MM.1S (cell line): ENCODE data around the gene PTPRN2.
"Not testable (repeated sequence)": the region's sequence is repeated elsewhere in the genome, so short reads cannot be mapped to it uniquely, and the experiment has no call there.

Experiments used
- DNase-seq: peaks from one replicate; pipeline ENCODE4 v3.0.0-alpha.2; 2015
- H2AFZ ChIP-seq: fragments of 300-600 bp; sonication (generic); 2 replicates; pipeline ENCODE4 v1.6.0; 2016; ENCODE audit warnings: antibody characterized with exemption, low read length
- H3F3A ChIP-seq: fragments of 300-600 bp; sonication (generic); 2 replicates; pipeline ENCODE4 v1.6.1; 2016; ENCODE audit warnings: mild to moderate bottlenecking, antibody characterized with exemption, low read length, moderate library complexity, mixed read lengths; ENCODE audit not compliant: insufficient read depth
- H3K27ac ChIP-seq: fragments of 300-600 bp; sonication (generic); 2 replicates; pipeline ENCODE4 v1.5.1; 2016; ENCODE audit warnings: mild to moderate bottlenecking, low read length
- H3K27me3 ChIP-seq: fragments of 300-600 bp; sonication (generic); replicated peaks from 2 replicates; pipeline ENCODE4 v1.6.0; 2016; ENCODE audit warnings: low read length; ENCODE audit not compliant: insufficient read depth
- H3K36me3 ChIP-seq: fragments of 300-600 bp; sonication (generic); replicated peaks from 2 replicates; pipeline ENCODE4 v1.6.1; 2016; ENCODE audit warnings: mild to moderate bottlenecking, low read length, mixed read lengths; ENCODE audit not compliant: insufficient read depth
- H3K4me1 ChIP-seq: fragments of 300-600 bp; sonication (generic); 2 replicates; pipeline ENCODE4 v1.6.1; 2016; ENCODE audit warnings: low read length, mixed read lengths
- H3K4me2 ChIP-seq: fragments of 300-600 bp; sonication (generic); 2 replicates; pipeline ENCODE4 v1.6.0; 2016; ENCODE audit warnings: low read depth, low read length
- H3K4me3 ChIP-seq: fragments of 300-600 bp; sonication (generic); 2 replicates; pipeline ENCODE4 v1.5.1; 2016; ENCODE audit warnings: low read length, mixed read lengths
- H3K79me2 ChIP-seq: fragments of 300-600 bp; sonication (generic); 2 replicates; pipeline ENCODE4 v1.6.1; 2016; ENCODE audit warnings: mixed run types, low read length, mixed read lengths
- H3K9ac ChIP-seq: fragments of 300-600 bp; sonication (generic); 2 replicates; pipeline ENCODE4 v1.6.1; 2016; ENCODE audit warnings: low read length, mixed read lengths
- H3K9me2 ChIP-seq: fragments of 300-600 bp; sonication (generic); replicated peaks from 2 replicates; pipeline ENCODE4 v1.6.1; 2016; ENCODE audit warnings: mild to moderate bottlenecking, low read length, mixed read lengths; ENCODE audit not compliant: insufficient read depth
- H3K9me3 ChIP-seq: fragments of 300-600 bp; sonication (generic); replicated peaks from 2 replicates; pipeline ENCODE4 v1.6.1; 2016; ENCODE audit warnings: mild to moderate bottlenecking, low read length, mixed read lengths; ENCODE audit not compliant: insufficient read depth
- H4K20me1 ChIP-seq: fragments of 300-600 bp; sonication (generic); 2 replicates; pipeline ENCODE4 v1.6.1; 2016; ENCODE audit warnings: mild to moderate bottlenecking, low read length, moderate library complexity, mixed read lengths; ENCODE audit not compliant: insufficient read depth
- CTCF ChIP-seq: fragments of 300-600 bp; sonication (generic); IDR thresholded peaks from 2 replicates; pipeline ENCODE4 v1.5.1; 2016; ENCODE audit warnings: antibody characterized with exemption, low read length, mixed read lengths
- EZH2 ChIP-seq: fragments of 300-600 bp; sonication (generic); optimal IDR thresholded peaks from 2 replicates; pipeline ENCODE3; 2017; ENCODE audit warnings: low read depth, mild to moderate bottlenecking, antibody characterized with exemption, low read length, mixed read lengths
- EZH2phosphoT487 ChIP-seq: fragments of 300-600 bp; sonication (generic); IDR thresholded peaks from 2 replicates; pipeline ENCODE4 v1.6.1; 2018; ENCODE audit warnings: antibody characterized with exemption, low read length

Gene PTPRN2

GRCh38 chr7:158216198-158216597 is 371.4 kb downstream of the PTPRN2 start:
- Histone ChIP-seq H3K36me3 (no peaks in the 10 kb centered on the region), H3K9me3 (no peaks in the 10 kb centered on the region), H3K27ac (no peak overlapping the region), H3K4me1 (no peaks in the 10 kb centered on the region), H3K9ac (no peak overlapping the region), H3F3A (no peaks in the 10 kb centered on the region), H3K79me2 (no peaks in the 10 kb centered on the region), H3K27me3 (peaks cover 19% of the 10 kb centered on the region), H2AFZ (no peak overlapping the region), H3K9me2 (no peaks in the 10 kb centered on the region), H3K4me2 (no peak overlapping the region), H4K20me1 (no peaks in the 10 kb centered on the region), H3K4me3 (no peak overlapping the region)
- TF ChIP-seq CTCF = no peak
- no peak for TF ChIP-seq EZH2phosphoT487
- no peak for TF ChIP-seq EZH2
- DNase-seq = no peak

DNA sequence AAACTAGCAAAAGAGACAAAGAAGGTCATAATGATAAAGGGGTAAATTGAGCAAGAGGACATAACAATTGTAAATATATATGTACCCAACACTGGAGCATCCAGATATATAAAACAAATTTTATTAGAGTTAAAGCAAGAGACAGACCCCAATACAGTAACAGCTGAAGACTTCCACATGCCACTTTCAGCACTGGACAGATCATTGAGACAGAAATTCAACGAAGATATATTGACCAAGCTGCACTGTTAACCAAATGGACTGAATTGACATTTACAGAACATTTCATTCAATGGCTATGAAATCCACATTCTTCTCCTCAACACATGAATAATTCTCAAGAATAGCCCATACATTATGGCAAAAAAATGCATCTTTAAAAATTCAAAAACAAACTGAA is 378.2 kb downstream of the PTPRN2 start:
- no peaks in the 10 kb centered on the region for H3K36me3 ChIP-seq
- no peak overlapping the region for H3K4me3 ChIP-seq
- no peaks in the 10 kb centered on the region for H3K9me2 ChIP-seq
- no peaks in the 10 kb centered on the region for H3K9me3 ChIP-seq
- H3K27me3 ChIP-seq = peaks cover 19% of the 10 kb centered on the region
- no peak overlapping the region for H3K27ac ChIP-seq
- H3F3A ChIP-seq = no peaks in the 10 kb centered on the region
- H3K79me2 ChIP-seq = no peaks in the 10 kb centered on the region
- H3K4me2 ChIP-seq = no peak overlapping the region
- DNase-seq = no peak
- no peaks in the 10 kb centered on the region for H4K20me1 ChIP-seq
- TF ChIP-seq CTCF = no peak
- no peak for TF ChIP-seq EZH2
- TF ChIP-seq EZH2phosphoT487 = no peak
- no peak overlapping the region for H2AFZ ChIP-seq
- no peak overlapping the region for H3K9ac ChIP-seq
- no peaks in the 10 kb centered on the region for H3K4me1 ChIP-seq

- H3K4me3 ChIP-seq = no peak overlapping the region
- no peaks in the 10 kb centered on the region for H3K4me1 ChIP-seq
- H2AFZ ChIP-seq = no peak overlapping the region
- peaks cover 40% of the 10 kb centered on the region for H3K27me3 ChIP-seq
- no peaks in the 10 kb centered on the region for H3K79me2 ChIP-seq
- H3K9ac ChIP-seq = no peak overlapping the region
- H3K27ac ChIP-seq = no peak overlapping the region
- no peak overlapping the region for H3K4me2 ChIP-seq
- H3K9me3 ChIP-seq = no peaks in the 10 kb centered on the region
- DNase-seq = no peak
- H3K36me3 ChIP-seq = no peaks in the 10 kb centered on the region
- no peaks in the 10 kb centered on the region for H3K9me2 ChIP-seq
- TF ChIP-seq EZH2phosphoT487 (no peak), CTCF (no peak)
- no peaks in the 10 kb centered on the region for H4K20me1 ChIP-seq
- no peaks in the 10 kb centered on the region for H3F3A ChIP-seq
Measured at GRCh38 chr7:158206341-158206740, 381.3 kb downstream of the PTPRN2 start.

DNA sequence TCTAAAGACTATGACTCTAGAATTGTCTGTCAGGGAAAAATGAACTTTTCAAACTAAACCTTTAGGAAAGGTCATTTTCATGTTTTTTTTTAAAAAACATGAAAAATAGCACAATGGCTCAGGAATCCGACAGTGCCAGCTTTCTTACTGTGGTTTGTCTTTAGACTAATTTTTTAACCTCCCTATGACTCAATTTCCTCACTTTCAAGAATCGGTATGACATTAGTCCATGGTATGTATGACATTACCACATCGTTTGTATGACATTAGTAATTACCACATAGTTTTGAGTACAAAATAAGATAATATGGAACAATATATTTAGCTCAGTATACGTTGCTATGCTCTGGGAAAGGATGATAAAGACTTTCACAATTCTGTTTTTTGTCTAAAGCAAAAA is 383.2 kb downstream of the PTPRN2 start:
- Histone ChIP-seq H2AFZ (no peak overlapping the region), H4K20me1 (no peaks in the 10 kb centered on the region), H3K27ac (no peak overlapping the region), H3K4me3 (no peak overlapping the region), H3K9me3 (no peaks in the 10 kb centered on the region), H3K79me2 (no peaks in the 10 kb centered on the region), H3F3A (no peaks in the 10 kb centered on the region), H3K27me3 (peaks cover 51% of the 10 kb centered on the region), H3K36me3 (no peaks in the 10 kb centered on the region), H3K9ac (no peak overlapping the region), H3K4me1 (no peaks in the 10 kb centered on the region), H3K4me2 (no peak overlapping the region), H3K9me2 (no peaks in the 10 kb centered on the region)
- DNase-seq = no peak
- TF ChIP-seq EZH2phosphoT487 (no peak), CTCF (no peak), EZH2 (no peak)

- not testable (repeated sequence) for H3K9me3 ChIP-seq, DNase-seq
Measured at GRCh38 chr7:158203948-158204347, 383.7 kb downstream of the PTPRN2 start.

More at GRCh38 chr7:158203948-158204347, 383.7 kb downstream of the PTPRN2 start:
- H3K27me3 ChIP-seq = peaks cover 56% of the 10 kb centered on the region
- H3K4me2 ChIP-seq, H3K36me3 ChIP-seq, H3K27ac ChIP-seq, H3K9ac ChIP-seq, H3F3A ChIP-seq, H3K4me3 ChIP-seq, H2AFZ ChIP-seq, H3K4me1 ChIP-seq, H4K20me1 ChIP-seq, H3K79me2 ChIP-seq, H3K9me2 ChIP-seq: not testable (repeated sequence)
